Skeletal muscle tissue (tissue), 4 donors: ENCODE results near the gene DNAJC1. TPM values are rescaled to one million over a fixed set of nuclear protein-coding genes. Genes with fewer than 3 reads are reported as not detected.
"Not testable (repeated sequence)": the region's sequence is repeated elsewhere in the genome, so short reads cannot be mapped to it uniquely, and the experiment has no call there.

Source experiments
- H3K27ac ChIP-seq: one replicate; pipeline ENCODE4 v1.7.0; 2013; ENCODE audit warnings: mild to moderate bottlenecking, low read depth, low read length, inconsistent platforms
- H3K27me3 ChIP-seq, 3 donors: one replicate each; pipeline ENCODE4 v1.7.0; 2013; ENCODE audit warnings: low read length in 3 of 3; ENCODE audit not compliant: control insufficient read depth in 3 of 3, insufficient read depth in 3 of 3
- H3K36me3 ChIP-seq, 3 donors: one replicate each; pipeline ENCODE4 v1.7.0; 2013; ENCODE audit warnings: low read length in 3 of 3; ENCODE audit not compliant: control insufficient read depth in 3 of 3, insufficient read depth in 3 of 3
- H3K4me1 ChIP-seq, 3 donors: one replicate each; pipeline ENCODE4 v1.7.0; 2013; ENCODE audit warnings: low read length in 3 of 3, mild to moderate bottlenecking in 3 of 3; ENCODE audit not compliant: control insufficient read depth in 3 of 3, insufficient read depth in 3 of 3
- H3K4me3 ChIP-seq, 3 donors: one replicate each; pipeline ENCODE4 v1.7.0; 2013; ENCODE audit warnings: low read length in 3 of 3
- H3K9ac ChIP-seq, 3 donors: one replicate each; pipeline ENCODE4 v1.7.0; 2013; ENCODE audit warnings: low read length in 3 of 3, mild to moderate bottlenecking in 3 of 3, moderate library complexity in 2 of 3, low read depth in 1 of 3
- H3K9me3 ChIP-seq, 3 donors: one replicate each; pipeline ENCODE4 v1.7.0; 2013; ENCODE audit warnings: low read length in 3 of 3; ENCODE audit not compliant: control insufficient read depth in 3 of 3
- total RNA-seq: library from RNA; depleted of rRNA; stranded (reverse); fragments of >200 nt; gene quantifications from one replicate; pipeline ENCODE4 v1.2.3, GENCODE V29; 2014
- donor health status: Osteomylitis.

DNAJC1 gene
- total RNA-seq, 1 donor from 2014 or later: 9.9 TPM

- Histone ChIP-seq H3K4me1 (no peaks in the 10 kb centered on the region), H3K27ac (no peak overlapping the region), H3K9me3 (no peaks in the 10 kb centered on the region), H3K36me3 (no peaks in the 10 kb centered on the region), H3K4me3 (no peak overlapping the region), H3K27me3 (no peaks in the 10 kb centered on the region), H3K9ac (no peak overlapping the region)
Observed at GRCh38 chr10:21843645-21844044, 159.9 kb downstream of the DNAJC1 start.

GRCh38 chr10:21841273-21841672 is 162.3 kb downstream of the DNAJC1 start:
- H3K9ac ChIP-seq, H3K36me3 ChIP-seq, H3K4me1 ChIP-seq, H3K9me3 ChIP-seq, H3K4me3 ChIP-seq, H3K27ac ChIP-seq, H3K27me3 ChIP-seq: not testable (repeated sequence)

GRCh38 chr10:21837487-21837886 is 166.0 kb downstream of the DNAJC1 start:
- H3K27me3 ChIP-seq, H3K36me3 ChIP-seq, H3K9ac ChIP-seq, H3K4me1 ChIP-seq, H3K9me3 ChIP-seq, H3K27ac ChIP-seq, H3K4me3 ChIP-seq: not testable (repeated sequence)

GRCh38 chr10:21834574-21834973 is 169.0 kb downstream of the DNAJC1 start:
- H3K9me3 ChIP-seq, H3K9ac ChIP-seq, H3K27ac ChIP-seq, H3K27me3 ChIP-seq, H3K4me3 ChIP-seq, H3K36me3 ChIP-seq, H3K4me1 ChIP-seq: not testable (repeated sequence)

- Histone ChIP-seq H3K9ac (no peak overlapping the region), H3K4me1 (no peaks in the 10 kb centered on the region), H3K4me3 (no peak overlapping the region), H3K9me3 (peaks cover 0 to 10% (median 0%) of the 10 kb centered on the region in 3 donors), H3K27ac (no peak overlapping the region), H3K36me3 (no peaks in the 10 kb centered on the region), H3K27me3 (no peaks in the 10 kb centered on the region)
Observed at GRCh38 chr10:21832821-21833130, 170.8 kb downstream of the DNAJC1 start.

GRCh38 chr10:21831986-21832820 is 171.3 kb downstream of the DNAJC1 start:
- Histone ChIP-seq H3K9me3 (peaks cover 0 to 15% (median 0%) of the 10 kb centered on the region in 3 donors), H3K9ac (no peak overlapping the region), H3K27ac (no peak overlapping the region), H3K4me3 (no peak overlapping the region), H3K4me1 (no peaks in the 10 kb centered on the region), H3K27me3 (no peaks in the 10 kb centered on the region), H3K36me3 (peaks cover 0 to 3% (median 0%) of the 10 kb centered on the region in 3 donors)

GRCh38 chr10:21830037-21830436 is 173.5 kb downstream of the DNAJC1 start:
- H3K9ac ChIP-seq: no peak overlapping the region
- H3K36me3 ChIP-seq: peaks cover 0 to 3% (median 0%) of the 10 kb centered on the region in 3 donors
- no peaks in the 10 kb centered on the region for H3K4me1 ChIP-seq
- H3K4me3 ChIP-seq: no peak overlapping the region
- H3K27me3 ChIP-seq: no peaks in the 10 kb centered on the region
- H3K27ac ChIP-seq: no peak overlapping the region
- H3K9me3 ChIP-seq: peaks cover 0 to 23% (median 2%) of the 10 kb centered on the region in 3 donors

GRCh38 chr10:21827308-21827707 is 176.2 kb downstream of the DNAJC1 start:
- no peaks in the 10 kb centered on the region for H3K27me3 ChIP-seq
- H3K27ac ChIP-seq: no peak overlapping the region
- peaks cover 0 to 19% (median 2%) of the 10 kb centered on the region in 3 donors for H3K9me3 ChIP-seq
- H3K36me3 ChIP-seq: peaks cover 0 to 3% (median 0%) of the 10 kb centered on the region in 3 donors
- no peak overlapping the region for H3K4me3 ChIP-seq
- H3K9ac ChIP-seq: no peak overlapping the region
- H3K4me1 ChIP-seq: no peaks in the 10 kb centered on the region

GRCh38 chr10:21826725-21827124 is 176.8 kb downstream of the DNAJC1 start:
- no peak overlapping the region for H3K9ac ChIP-seq
- H3K36me3 ChIP-seq: peaks cover 0 to 3% (median 0%) of the 10 kb centered on the region in 3 donors
- H3K4me1 ChIP-seq: no peaks in the 10 kb centered on the region
- H3K9me3 ChIP-seq: peaks cover 0 to 19% (median 2%) of the 10 kb centered on the region in 3 donors
- no peak overlapping the region for H3K4me3 ChIP-seq
- no peak overlapping the region for H3K27ac ChIP-seq
- H3K27me3 ChIP-seq: no peaks in the 10 kb centered on the region

GRCh38 chr10:21825345-21825744 is 178.2 kb downstream of the DNAJC1 start:
- Histone ChIP-seq H3K4me3 (no peak overlapping the region), H3K27me3 (no peaks in the 10 kb centered on the region), H3K27ac (no peak overlapping the region), H3K9me3 (peaks cover 0 to 18% (median 2%) of the 10 kb centered on the region in 3 donors), H3K4me1 (no peaks in the 10 kb centered on the region), H3K36me3 (peaks cover 0 to 3% (median 0%) of the 10 kb centered on the region in 3 donors), H3K9ac (no peak overlapping the region)
